Measurements from ENCODE around the gene MED22.
"Not testable (repeated sequence)": the region's sequence is repeated elsewhere in the genome, so short reads cannot be mapped to it uniquely, and the experiment has no call there.

Gene MED22

DNA sequence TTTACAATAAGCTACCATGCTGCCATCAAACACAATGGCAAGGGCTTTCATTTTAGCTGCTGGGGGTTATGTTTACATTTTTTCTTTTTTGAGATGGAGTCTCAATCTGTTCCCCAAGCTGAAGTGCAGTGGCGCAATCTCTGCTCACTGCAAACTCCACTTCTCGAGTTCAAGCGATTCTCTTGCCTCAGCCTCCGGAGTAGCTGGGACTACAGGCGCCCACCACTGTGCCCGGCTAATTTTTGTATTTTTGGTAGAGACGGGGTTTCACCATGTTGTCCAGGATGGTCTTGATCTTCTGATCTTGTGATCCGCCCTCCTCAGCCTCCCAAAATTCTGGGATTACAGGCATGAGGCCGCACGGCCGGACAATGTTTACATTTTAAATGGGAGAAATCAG, 13.0 kb downstream of the MED22 start:
- DNase-seq (ENCODE audit: low spot score) = not testable (repeated sequence)

DNA sequence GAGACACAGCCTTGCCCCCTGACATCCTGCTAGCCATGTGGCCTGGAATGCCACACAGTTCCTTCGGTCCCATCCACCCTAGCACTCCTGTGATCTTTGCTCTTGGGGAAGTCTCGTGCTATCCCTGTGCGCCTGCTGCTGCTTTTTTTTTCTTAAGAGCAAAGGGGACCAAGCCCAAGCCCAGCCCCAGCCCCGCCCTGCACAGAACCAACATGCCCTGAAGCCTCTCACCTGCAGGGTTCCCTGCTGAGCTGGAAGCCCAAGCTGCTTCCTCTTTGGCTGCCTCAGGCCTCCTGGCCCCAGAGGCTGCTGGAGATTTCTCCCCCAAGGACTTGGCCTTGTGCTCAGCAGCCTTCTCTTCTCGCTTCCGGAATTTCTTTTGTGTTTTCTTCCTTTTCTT, 13.8 kb downstream of the MED22 start:
- no peak for DNase-seq (ENCODE audit: low spot score)

DNA sequence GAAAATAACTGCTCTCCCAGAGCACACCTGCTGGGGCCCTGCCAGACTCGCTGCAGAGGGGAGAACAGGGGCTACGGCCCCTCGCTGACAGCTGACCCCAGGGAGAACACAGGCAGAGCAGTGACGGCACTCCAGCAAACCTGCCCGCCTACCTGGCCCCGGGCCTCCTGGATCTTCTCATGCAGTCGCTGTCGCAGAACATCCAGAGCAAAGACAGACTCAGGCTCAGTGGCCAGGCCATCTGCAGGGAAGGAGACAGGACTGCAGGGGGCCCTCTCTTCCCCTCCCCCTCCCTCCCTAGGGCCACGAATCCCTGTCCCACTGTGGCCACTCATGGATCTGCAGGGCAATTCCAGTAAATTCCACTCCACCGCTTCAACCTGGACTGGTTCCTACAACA, 14.4 kb downstream of the MED22 start:
- no peak for DNase-seq (ENCODE audit: low spot score)

DNA sequence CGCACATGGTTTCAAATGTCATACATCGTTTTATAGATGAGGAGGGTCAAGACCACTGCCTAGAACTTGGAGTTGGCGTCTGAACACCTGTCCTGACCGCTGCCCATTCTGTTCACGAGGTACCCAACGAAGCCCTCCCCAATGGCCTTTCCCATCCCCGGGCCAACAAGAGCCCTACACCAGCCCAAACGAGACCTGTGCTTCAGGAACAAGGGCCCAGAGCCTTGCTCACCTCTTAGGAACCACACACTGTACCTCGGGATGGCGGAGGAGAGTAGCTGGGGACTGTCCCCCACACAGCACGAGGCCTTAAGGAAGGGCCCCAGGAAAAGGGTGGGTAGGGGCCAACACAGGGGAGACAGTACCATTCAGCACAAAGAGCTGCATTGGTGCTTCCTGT, 14.9 kb downstream of the MED22 start:
- DNase-seq (ENCODE audit: low spot score) = no peak

DNA sequence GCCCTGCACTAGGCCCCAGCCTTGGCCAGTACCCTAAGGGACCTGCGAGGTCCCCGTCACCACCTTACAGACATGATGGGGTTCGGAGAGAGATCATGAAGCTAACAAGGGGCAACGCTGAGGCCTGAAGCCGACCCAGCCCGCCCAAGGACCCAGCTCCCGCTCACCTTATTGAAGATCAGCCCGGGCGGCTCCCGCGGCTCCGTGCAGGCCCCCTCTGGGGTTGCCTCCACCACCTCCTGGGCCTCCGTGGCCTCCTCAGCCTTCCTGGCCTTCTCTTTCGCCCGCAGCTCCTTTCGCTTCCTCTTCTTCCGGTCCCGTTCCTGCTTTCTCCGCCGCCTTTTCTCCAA, 15.6 kb downstream of the MED22 start:
- DNase-seq (ENCODE audit: low spot score) = no peak

DNA sequence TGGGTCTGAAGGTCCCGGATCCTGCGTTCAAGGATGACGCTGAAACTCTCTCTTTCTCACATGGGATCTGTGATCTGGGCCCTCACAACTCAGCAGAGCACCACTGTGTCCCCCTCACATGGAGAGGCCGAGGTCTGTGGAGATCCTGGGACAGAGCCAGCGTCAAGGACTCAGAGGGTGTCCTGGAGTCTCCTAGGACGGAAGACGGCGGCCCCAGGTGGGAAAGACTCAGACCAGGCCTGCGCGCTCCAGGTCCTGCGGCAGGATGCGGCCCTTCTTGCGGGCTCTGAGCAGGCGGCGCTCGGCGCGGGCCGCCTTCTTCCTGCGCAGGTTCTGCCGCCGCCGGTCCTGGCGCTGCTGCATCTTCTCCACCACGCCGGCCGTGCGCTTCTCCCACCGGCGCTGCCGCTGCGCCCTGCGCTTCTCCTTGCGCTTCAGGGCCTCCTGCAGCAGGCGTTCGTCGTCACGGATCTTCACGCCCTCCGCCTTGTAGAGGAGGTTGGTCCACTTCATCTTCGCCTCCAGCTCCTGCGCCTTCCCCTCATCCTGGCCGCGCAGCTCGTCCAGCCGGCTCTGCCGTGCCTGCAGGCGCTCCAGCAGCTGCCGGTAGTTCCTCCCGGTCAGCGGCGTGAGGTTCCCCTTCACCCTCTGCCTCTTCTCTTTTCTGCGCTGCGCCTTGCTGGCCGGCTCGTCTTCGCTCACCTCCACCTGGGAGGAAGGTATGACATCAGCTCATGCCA, 16.1 kb downstream of the MED22 start:
- DNase-seq (ENCODE audit: low spot score) = no peak

DNA sequence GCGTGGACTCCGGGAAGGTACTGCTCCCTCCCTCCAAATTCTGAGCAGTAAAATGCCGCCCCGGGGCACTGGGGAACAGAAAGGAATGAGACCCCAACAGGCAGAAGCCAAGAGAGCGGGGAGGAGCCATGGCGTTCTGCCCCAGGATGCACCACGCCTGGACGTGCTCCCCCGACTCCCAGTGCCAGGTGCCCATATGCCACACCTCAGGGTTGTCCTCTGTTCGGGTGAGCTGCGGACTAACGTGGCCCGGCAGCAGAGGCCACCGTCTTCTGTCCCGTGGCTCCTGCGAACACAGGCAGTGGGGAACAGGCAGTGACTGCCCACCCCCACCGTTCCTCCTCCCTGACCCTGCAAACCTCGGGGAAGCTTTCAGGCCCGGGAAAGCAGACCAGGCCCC, 16.7 kb downstream of the MED22 start:
- DNase-seq (ENCODE audit: low spot score) = no peak

DNA sequence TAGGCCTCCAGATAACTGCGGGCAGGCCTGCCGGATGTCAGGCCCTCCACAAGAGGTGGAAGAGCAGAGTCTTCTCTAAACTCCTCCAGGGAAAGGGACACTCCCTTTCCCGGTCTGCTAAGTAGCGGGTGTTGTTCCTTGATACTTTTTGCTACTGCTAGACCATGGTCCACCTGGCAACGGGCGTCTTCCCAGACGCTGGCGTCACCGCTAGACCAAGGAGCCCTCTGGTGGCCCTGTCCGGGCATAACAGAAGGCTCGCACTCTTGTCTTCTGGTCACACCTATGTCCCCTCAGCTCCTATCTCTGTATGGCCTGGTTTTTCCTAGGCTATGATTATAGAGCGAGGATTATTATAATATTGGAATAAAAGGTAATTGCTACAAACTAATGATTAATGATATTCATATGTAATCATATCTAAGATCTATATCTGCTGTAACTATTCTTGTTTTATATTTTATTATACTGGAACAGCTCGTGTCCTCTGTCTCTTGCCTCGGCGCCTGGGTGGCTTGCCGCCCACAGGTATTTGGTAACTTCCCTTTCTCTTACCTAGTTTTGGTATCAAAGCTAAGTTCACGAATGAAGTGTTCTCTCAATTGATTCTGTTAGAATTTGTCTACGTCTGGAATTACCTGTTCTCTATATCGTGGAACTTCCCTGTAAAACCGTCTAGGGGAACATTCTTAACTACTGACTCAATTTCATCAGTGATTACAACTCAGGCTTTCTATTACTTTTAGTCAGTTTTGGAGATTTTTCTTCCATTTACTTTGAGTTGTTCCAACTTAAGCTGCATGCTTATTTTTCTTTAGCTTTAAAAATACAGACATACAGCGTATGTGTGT, 18.4 kb downstream of the MED22 start:
- DNase-seq (ENCODE audit: low spot score) = not testable (repeated sequence)

DNA sequence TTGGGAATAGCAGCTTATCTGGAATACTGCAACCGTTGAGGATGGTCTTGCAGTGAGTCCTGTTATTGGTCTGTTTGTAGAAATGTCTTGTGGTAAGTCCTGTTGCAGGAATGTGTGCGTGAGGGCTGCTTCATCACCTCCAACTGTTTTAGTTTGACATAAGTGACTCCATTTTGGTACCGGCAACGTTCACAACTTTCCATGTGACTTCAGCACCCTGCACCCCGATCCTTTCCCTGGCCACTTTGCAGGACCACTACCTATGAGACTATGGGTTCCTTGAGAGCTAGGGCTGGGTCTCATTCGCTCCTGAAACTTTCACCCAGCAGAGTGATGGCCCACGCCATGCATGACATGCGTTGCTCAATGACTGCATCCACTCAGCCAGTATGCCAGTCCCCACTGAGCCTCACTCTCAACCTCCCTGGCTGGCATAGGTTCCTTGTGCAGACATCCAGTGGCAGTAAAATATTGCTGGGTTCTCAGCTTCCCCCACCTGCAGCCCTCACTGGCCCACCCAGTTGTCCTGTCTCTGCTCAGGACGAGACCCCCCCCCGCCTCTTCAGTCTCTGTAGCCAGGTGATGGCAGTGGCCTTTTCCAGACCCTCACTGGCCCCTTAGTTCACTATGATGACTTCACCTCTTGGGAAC, 20.0 kb downstream of the MED22 start:
- DNase-seq (ENCODE audit: low spot score) = no peak

DNA sequence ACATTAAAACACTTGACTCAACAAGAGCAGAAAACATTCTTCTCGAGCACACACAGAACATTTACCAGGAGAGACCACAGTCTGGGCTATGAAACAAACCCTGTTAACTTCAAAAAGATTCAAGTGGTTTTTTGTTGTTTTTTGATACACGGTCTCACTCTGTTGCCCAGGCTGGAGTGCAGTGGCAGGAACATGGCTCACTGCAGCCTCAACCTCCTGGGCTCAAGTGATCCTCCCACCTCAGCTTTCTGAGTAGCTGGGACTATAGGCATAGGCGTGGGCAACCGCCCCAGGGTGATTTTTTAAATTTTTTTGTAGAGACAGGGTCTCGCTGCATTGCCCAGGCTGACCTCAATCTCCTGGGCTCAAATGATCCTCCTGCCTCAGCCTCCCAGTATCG, 20.9 kb downstream of the MED22 start:
- not testable (repeated sequence) for DNase-seq (ENCODE audit: low spot score)

DNA sequence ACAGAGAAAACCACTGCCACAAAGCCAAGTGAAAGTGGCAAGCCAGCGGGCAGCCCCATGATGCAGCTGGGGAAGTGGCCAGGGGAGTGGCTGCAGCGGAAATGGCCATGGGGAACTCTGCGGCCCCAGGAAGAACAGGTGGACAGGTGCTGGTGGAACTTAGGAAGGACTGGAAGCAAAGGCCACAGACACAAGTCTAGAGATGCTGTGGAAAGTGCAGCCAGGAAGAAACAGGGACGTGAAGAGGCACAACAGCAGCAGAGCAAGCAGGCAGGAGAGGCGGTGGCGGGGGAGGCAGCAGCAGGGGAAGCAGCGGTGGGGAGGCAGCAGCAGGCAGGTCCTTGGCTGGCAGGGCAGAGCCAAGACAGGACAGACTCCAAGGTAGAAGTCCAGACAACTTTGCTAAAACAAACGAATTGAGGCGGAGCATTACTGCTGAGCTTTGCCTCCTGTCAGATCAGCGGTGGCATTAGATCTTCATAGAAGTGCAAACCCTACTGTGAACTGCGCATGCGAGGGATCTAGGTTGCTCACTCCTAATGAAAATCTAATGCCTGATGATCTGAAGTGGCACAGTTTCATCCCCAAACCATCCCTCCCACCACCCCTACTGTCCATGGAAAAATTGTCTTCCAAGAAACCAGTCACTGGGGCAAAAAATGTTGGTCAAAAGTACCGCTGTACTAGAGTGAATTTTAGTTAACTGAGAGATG, 23.8 kb downstream of the MED22 start:
- no peak for DNase-seq (ENCODE audit: low spot score)

DNA sequence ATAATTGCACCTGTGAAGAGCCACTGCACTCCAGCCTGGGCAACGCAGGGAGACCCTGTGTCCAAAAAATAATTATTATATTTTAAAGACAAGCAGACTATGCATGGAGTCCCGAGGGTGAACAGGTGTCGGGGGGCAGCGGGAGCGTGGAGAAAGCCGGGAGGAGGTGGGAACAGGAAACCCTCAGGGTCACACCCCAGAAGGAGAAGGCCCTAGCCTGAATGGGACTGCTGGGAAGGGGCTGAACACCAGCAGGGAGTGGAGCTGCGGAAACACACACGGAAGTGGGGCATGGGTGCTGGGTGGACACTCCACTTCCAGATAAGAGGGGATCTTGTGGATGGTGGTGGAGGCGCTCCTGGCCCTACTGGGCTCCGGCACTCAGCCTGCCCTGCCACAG, 24.7 kb downstream of the MED22 start:
- DNase-seq (ENCODE audit: low spot score) = no peak

DNA sequence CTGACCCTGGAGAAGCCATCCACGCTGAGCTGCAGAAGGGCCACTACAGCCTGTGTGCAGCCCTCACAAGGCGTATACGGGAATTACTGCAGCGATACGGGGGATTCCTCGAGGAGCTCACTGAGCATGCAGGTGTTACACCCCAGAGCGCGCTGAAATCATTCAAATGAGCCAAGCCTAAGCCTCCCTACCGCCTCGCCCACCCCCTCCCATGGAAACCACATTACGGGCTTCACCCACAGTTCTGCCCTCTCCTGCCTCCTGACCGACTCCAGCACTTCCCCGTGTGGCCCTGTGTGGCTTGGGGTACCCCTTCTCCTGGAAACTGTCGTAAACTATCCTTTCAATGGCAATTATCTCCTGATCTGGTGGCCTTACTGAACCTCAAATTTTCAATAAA, 25.2 kb downstream of the MED22 start:
- DNase-seq (ENCODE audit: low spot score) = no peak

DNA sequence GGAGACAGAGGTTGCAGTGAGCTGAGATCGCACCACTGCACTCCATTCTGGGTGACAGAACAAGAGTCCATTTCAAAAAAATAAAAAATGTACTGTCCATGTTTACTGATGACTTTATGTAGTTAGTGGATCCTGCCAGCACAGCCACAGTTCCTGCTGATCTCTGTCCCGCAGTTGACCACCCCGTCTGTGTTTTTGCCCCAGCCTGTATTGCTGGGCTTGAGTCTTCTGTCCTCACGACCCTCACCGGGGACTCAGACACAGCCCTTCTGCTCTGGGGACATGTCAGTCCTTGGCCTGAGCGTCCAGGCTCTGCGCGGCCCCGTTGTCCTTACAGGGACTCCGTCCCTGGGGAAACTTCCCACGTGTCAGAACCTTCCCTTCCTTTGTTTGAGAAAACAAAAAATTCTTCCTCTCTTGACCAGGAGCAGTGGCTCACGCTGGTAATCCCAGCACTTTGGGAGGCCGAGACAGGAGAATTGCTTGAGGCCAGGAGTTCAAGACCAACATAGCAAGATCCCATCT, 26.5 kb downstream of the MED22 start:
- DNase-seq (ENCODE audit: low spot score) = no peak

DNA sequence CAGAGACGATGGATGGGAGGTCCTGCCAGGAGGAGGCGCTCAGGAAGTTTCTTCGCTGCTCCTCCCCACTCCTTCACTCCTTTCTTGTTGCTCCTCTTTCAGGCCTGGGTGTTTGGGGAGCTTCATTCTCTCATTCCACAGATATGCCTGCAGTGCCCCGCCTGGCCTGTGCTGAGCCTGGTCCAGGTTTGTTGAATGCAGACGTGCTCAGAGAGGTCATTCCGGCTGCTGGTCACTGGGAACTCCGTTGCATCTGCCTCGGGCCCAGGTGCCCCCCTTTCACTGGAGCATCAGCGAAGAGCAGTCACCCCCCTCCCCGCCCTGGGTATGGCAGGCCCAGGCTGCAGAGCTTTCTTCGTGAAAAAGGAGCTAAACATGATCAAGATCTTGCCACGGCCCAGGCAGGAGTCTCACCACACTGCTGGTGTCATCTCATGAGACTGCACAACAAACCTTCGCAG, 27.5 kb downstream of the MED22 start:
- DNase-seq (ENCODE audit: low spot score) = no peak

DNA sequence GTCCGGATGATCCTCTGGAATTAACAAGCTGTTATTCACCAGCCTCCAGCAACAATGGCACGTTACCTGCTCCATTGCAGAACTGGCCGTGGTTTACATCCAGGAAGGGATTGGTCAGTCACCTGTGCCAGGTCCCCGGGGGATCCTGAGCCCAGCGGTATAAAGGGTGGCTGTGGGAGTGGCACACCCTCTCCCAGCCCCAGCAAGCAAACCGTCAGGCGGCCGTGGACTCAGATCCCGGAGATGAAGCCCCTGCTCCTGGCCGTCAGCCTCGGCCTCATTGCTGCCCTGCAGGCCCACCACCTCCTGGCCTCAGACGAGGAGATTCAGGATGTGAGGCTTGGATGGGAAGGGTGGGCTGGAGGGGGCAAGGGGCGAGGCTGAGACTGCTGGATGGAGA, 30.4 kb downstream of the MED22 start:
- DNase-seq (ENCODE audit: low spot score) = not testable (repeated sequence)

DNA sequence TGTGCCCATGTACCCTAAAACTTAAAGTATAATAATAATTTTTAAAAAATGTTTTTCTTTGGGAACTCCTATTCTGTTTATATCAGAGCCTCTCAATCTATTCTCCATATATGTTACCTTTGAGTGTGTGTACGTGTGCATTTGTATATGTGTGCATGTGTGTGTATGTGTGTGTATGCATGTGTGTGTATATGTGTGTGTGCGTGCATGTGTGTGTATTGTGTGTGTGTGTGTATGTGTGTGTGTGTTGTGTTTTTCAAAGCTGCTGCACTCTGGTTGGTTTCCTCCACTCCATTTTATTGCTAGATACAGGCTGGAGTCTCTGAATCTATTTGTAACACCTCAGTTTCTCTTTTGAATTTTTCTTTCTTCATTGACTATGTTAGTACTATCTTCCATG, 31.9 kb downstream of the MED22 start:
- DNase-seq (ENCODE audit: low spot score) = no peak

DNA sequence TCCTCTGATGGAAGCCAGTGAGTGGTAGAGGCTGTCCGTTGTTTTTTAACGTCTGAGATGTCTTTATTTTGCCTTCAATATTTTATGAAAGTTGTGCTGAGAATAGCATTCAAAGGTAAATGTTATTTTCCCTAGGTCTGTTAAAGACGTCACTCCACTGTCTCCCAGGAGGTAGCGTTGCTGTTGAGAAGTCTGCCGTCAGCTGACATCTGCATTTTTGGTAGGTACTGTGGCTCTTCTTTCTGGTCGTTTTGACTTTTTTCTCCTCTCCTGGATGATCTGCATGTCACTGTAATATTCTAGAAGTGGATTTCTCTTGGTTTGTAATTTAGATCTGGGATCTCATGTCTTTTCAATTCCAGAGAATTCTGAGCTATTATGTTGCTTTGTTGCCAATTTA, 38.3 kb downstream of the MED22 start:
- DNase-seq (ENCODE audit: low spot score) = no peak

DNA sequence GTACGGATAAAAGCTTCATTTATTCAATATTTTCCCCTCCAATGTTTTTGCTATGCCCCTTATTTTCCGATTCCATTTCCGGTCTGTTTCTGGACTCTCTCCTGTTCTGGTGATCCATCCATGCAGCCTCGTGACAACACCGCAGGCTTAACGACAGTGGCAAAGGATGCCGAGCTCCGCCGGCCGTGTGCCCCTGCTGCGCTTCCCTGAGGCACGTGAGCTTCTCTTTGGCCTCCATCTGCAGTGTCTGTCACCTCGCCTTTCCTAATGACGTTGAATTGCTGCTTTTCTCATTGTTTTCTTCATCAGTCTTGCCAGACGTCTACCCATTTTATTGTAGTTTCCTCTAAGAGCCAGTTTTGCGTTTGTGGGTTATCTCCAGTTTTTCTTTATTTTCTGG, 40.6 kb downstream of the MED22 start:
- DNase-seq (ENCODE audit: low spot score) = no peak

DNA sequence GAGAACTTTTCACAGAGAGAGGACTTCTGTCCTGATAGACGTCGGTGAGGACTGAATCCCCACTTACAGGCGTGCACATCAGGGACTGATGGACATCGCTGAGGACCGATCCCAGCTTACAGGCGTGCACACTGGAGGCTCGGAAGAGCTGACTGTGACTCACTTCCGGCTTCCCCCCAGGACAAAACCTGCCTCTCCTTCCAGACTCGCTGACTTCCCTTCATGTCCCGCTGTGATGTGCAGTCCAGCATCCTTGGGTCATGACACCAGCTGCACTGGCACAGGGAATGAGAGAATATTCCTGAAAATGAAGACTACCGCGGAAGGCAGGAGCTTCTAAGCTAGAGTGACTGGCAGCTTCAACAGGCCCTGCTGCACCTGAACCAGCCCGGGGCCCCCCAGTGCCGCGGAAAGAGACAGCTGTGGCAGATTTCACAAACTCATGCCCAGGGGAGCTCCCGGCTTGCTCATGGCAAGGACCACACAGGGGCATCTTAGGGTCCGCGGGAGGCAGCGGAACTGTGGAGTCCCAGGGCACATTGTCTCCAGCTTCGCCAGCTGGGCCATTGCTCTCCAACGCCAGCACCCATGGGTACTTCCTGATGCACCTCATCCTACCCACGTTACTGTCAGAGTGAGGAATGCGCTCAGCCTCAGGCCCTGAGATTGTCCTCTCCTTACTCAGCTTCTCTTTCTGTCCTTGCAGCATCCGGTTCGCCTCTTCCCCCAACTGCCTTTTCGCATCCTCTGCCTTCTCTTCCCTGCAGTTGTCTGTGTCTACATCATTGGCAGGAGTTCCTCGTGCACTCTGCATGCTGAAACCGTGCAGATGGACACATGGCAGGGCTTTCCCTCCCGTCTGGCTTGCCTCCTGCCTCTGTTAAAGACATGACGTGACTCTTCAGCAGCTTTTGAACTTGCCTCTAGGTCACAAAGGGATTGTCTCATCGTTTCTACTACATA, 41.4 kb downstream of the MED22 start:
- no peak for DNase-seq (ENCODE audit: low spot score)

DNA sequence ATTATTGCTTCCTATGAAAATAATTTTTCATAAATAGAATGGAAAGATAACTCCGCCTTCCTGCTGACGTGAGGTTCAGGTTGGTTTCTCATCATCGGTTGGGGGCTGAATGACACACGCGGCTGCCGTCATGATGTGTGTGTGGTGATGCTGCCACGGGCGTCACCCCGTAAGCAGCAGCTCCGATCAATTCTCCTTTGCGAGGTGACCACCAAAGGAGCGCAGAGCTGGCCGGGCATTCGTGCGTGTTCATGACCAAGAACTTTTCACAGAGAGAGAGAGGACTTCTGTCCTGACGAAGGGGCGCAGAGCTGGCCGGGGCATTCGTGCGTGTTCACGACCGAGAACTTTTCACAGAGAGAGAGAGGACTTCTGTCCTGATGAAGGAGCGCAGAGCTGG, 42.2 kb downstream of the MED22 start:
- no peak for DNase-seq (ENCODE audit: low spot score)
